HepG2 (cell line): ENCODE data around the gene ELF1. TPM values are rescaled to one million over a fixed set of nuclear protein-coding genes. Genes with fewer than 3 reads are reported as not detected.

Source experiments
- HBP1 ChIP-seq: IDR thresholded peaks from 2 replicates; pipeline ENCODE4 v1.6.1; 2016; ENCODE audit warnings: low read depth, control low read depth
- IRF9 ChIP-seq: sonication (generic); formaldehyde crosslinking; IDR thresholded peaks from 2 replicates; pipeline ENCODE4 v1.8.0; 2022; ENCODE audit warnings: missing genetic modification reagents, mild to moderate bottlenecking, borderline replicate concordance
- MIER2 ChIP-seq: IDR thresholded peaks from 2 replicates; pipeline ENCODE4 v1.6.1; 2016; ENCODE audit warnings: missing biosample characterization, missing genetic modification reagents
- MYC ChIP-seq: sonication (generic); formaldehyde crosslinking; IDR thresholded peaks from 2 replicates; pipeline ENCODE4 v1.9.0; 2021; ENCODE audit warnings: missing genetic modification reagents, borderline replicate concordance
- PAX8 ChIP-seq: sonication (generic); formaldehyde crosslinking; IDR thresholded peaks from 2 replicates; pipeline ENCODE4 v1.8.0; 2022; ENCODE audit warnings: mild to moderate bottlenecking, missing genetic modification reagents, borderline replicate concordance
- PBX2 ChIP-seq: IDR thresholded peaks from 2 replicates; pipeline ENCODE4 v1.6.1; 2016; ENCODE audit warnings: control low read depth
- RBAK ChIP-seq: sonication (generic); formaldehyde crosslinking; IDR thresholded peaks from 2 replicates; pipeline ENCODE4 v1.5.1; 2020; ENCODE audit warnings: mild to moderate bottlenecking, missing genetic modification reagents
- RELA ChIP-seq: sonication (generic); formaldehyde crosslinking; IDR thresholded peaks from 2 replicates; pipeline ENCODE4 v1.4.0; 2020; ENCODE audit warnings: missing genetic modification reagents
- SYNCRIP ChIP-seq: fragments of 200-400 bp; formaldehyde crosslinking; IDR thresholded peaks from 2 replicates; pipeline ENCODE4 v1.6.1; 2018; ENCODE audit warnings: mild to moderate bottlenecking, low read depth, low read length; ENCODE audit not compliant: insufficient read depth
- TARDBP ChIP-seq: sonication (generic); formaldehyde crosslinking; IDR thresholded peaks from 2 replicates; pipeline ENCODE4 v1.8.0; 2022; ENCODE audit warnings: mild to moderate bottlenecking, missing genetic modification reagents
- TEAD3 ChIP-seq: optimal IDR thresholded peaks from 2 replicates; pipeline ENCODE3; 2016; ENCODE audit warnings: borderline replicate concordance
- ZNF354B ChIP-seq: sonication (generic); formaldehyde crosslinking; IDR thresholded peaks from 2 replicates; pipeline ENCODE4 v1.8.0; 2022; ENCODE audit warnings: mild to moderate bottlenecking, missing genetic modification reagents
- ZNF430 ChIP-seq: sonication (generic); formaldehyde crosslinking; IDR thresholded peaks from 2 replicates; pipeline ENCODE4 v1.9.0; 2021; ENCODE audit warnings: mild to moderate bottlenecking, missing genetic modification reagents
- ZNF441 ChIP-seq: sonication (generic); formaldehyde crosslinking; IDR thresholded peaks from 2 replicates; pipeline ENCODE4 v1.7.0; 2021; ENCODE audit warnings: missing genetic modification reagents, borderline replicate concordance
- ZNF546 ChIP-seq: sonication (generic); formaldehyde crosslinking; conservative IDR thresholded peaks from 2 replicates; pipeline ENCODE4 v1.8.1; 2023; ENCODE audit warnings: mild to moderate bottlenecking, missing genetic modification reagents
- ZNF549 ChIP-seq: sonication (generic); formaldehyde crosslinking; IDR thresholded peaks from 2 replicates; pipeline ENCODE4 v1.5.0; 2020; ENCODE audit warnings: missing genetic modification reagents
- ZNF577 ChIP-seq: sonication (generic); formaldehyde crosslinking; IDR thresholded peaks from 2 replicates; pipeline ENCODE4 v1.4.0; 2020; ENCODE audit warnings: mild to moderate bottlenecking, low read depth, missing genetic modification reagents, borderline replicate concordance
- ZNF607 ChIP-seq: sonication (generic); formaldehyde crosslinking; IDR thresholded peaks from 2 replicates; pipeline ENCODE4 v1.5.1; 2020; ENCODE audit warnings: missing genetic modification reagents, mild to moderate bottlenecking, borderline replicate concordance
- ZNF674 ChIP-seq: sonication (generic); formaldehyde crosslinking; IDR thresholded peaks from 2 replicates; pipeline ENCODE4 v1.5.0; 2020; ENCODE audit warnings: low read depth, mild to moderate bottlenecking, missing genetic modification reagents
- ZNF7 ChIP-seq: IDR thresholded peaks from 2 replicates; pipeline ENCODE4 v1.6.1; 2016; ENCODE audit warnings: missing biosample characterization, missing genetic modification reagents
- ZNF772 ChIP-seq: sonication (generic); formaldehyde crosslinking; IDR thresholded peaks from 2 replicates; pipeline ENCODE4 v1.5.0; 2020; ENCODE audit warnings: mild to moderate bottlenecking, missing genetic modification reagents
- ZSCAN21 ChIP-seq: sonication (generic); formaldehyde crosslinking; IDR thresholded peaks from 2 replicates; pipeline ENCODE4 v1.8.0; 2022; ENCODE audit warnings: mild to moderate bottlenecking, missing genetic modification reagents, moderate library complexity, borderline replicate concordance
- polyA plus RNA-seq, 8 experiments: library from polyadenylated mRNA; depleted of rRNA in 3 of 8; stranded (reverse) in 7 of 8; unstranded in 1 of 8; fragments of >200 nt; fragmentation: Illumina TruSeq in 4 of 8; extraction: Trizol in 4 of 8; gene quantifications; 2 replicates each; pipeline versions ENCODE4 v1.2.1 to v1.2.3, GENCODE V29; 2011 to 2016; ENCODE audit warnings: low read depth in 4 of 8, missing spikeins in 1 of 8, mixed read lengths in 1 of 8; ENCODE audit not compliant: insufficient read depth in 1 of 8
- total RNA-seq, 5 experiments: library from RNA; depleted of rRNA; stranded (reverse); fragments of >200 nt; fragmentation: Illumina TruSeq; extraction: Trizol; gene quantifications; 2 replicates each; pipeline ENCODE4 v1.2.3, GENCODE V29; 2016; ENCODE audit warnings: low read depth in 1 of 5
- TF ChIP-seq, protein P1 (sequence below): sonication (generic); formaldehyde crosslinking; IDR thresholded peaks from 2 replicates; pipeline ENCODE4 v1.4.0; 2020; ENCODE audit warnings: missing genetic modification reagents, borderline replicate concordance
- TF ChIP-seq, protein P2 (sequence below): sonication (generic); formaldehyde crosslinking; IDR thresholded peaks from 2 replicates; pipeline ENCODE4 v1.5.1; 2020; ENCODE audit warnings: missing genetic modification reagents, mild to moderate bottlenecking, borderline replicate concordance

Gene ELF1
- total and polyA plus RNA-seq, 2 of the 13 experiments (the other 11 are each of a cell fraction or from before 2014, with no cell fraction given): 24.6 to 71.5 TPM

DNA sequence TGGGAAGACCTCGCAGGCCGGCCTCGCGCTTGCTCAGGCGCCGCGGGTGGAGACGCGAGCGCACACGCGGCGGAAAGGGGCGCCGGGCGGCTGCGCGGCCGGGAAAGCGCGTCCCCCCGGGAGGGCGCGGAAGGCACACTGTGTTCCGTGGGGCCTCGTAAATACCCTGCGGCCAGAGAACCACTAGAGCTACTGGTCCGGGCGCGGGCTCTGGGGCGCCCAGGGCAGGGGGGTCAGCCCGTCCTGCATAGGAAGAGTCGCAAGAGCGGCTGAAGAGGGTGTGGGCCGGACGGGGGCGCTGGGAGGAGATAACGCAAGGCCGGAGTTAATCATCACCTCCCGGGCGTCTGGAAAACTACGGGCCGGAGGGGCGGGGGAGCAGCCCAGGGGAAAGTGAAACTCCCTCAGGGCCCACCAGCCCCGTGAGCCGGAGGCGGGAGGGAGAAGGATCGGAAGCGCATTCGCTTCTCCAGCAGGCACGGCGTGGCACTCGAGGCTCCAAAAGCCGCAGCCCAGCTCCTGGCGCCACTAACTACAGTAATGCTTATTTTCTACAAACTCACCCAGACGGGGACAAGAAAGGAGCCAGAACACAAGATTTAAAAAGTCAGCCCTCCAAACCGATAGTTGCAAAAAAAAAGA, 41.1 kb upstream of the ELF1 start (continued):
- TF ChIP-seq ZNF546 (no peak), MYC (CRISPR knock-in tag) (peak; percentile 39; the same call in 1 of the 2 replicates), ZNF430 (CRISPR knock-in tag) (peak; percentile 76; the same call in 1 of the 2 replicates), MIER2 (no peak), SYNCRIP (no peak), PAX8 (no peak), ZNF607 (CRISPR knock-in tag) (peak; percentile 53; the same call in 1 of the 2 replicates), ZNF354B (no peak), IRF9 (CRISPR knock-in tag) (peak; percentile 32; the same call in 1 of the 2 replicates), ZNF441 (CRISPR knock-in tag) (peak; percentile 100), ZNF674 (CRISPR knock-in tag) (no peak), PBX2 (CRISPR knock-in tag) (no peak), ZNF577 (CRISPR knock-in tag) (0 out of 2 replicates have a peak, but pooled peaks have one; percentile 64), TEAD3 (no peak), ZNF7 (no peak), RBAK (CRISPR knock-in tag) (no peak), HBP1 (CRISPR knock-in tag) (0 out of 2 replicates have a peak, but pooled peaks have one; percentile 11), ZNF549 (no peak), RELA (CRISPR knock-in tag) (no peak), ZNF772 (CRISPR knock-in tag) (no peak), TARDBP (CRISPR knock-in tag) (no peak), ZSCAN21 (no peak; the same call in 1 of the 2 replicates)
- TF ChIP-seq, protein P1, sequence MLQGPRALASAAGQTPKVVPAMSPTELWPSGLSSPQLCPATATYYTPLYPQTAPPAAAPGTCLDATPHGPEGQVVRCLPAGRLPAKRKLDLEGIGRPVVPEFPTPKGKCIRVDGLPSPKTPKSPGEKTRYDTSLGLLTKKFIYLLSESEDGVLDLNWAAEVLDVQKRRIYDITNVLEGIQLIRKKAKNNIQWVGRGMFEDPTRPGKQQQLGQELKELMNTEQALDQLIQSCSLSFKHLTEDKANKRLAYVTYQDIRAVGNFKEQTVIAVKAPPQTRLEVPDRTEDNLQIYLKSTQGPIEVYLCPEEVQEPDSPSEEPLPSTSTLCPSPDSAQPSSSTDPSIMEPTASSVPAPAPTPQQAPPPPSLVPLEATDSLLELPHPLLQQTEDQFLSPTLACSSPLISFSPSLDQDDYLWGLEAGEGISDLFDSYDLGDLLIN: no peak
- TF ChIP-seq, protein P2, sequence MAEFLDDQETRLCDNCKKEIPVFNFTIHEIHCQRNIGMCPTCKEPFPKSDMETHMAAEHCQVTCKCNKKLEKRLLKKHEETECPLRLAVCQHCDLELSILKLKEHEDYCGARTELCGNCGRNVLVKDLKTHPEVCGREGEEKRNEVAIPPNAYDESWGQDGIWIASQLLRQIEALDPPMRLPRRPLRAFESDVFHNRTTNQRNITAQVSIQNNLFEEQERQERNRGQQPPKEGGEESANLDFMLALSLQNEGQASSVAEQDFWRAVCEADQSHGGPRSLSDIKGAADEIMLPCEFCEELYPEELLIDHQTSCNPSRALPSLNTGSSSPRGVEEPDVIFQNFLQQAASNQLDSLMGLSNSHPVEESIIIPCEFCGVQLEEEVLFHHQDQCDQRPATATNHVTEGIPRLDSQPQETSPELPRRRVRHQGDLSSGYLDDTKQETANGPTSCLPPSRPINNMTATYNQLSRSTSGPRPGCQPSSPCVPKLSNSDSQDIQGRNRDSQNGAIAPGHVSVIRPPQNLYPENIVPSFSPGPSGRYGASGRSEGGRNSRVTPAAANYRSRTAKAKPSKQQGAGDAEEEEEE (CRISPR knock-in tag): no peak
